ENCODE data around the gene DCUN1D1.

GRCh38 chr3:182921665-182922355 lies 58.5 kb downstream of the DCUN1D1 start:
- TF ChIP-seq CTCF (IDR thresholded peaks at IDR 0.05; ENCODE audit: insufficient read depth, low read length, poor library complexity, severe bottlenecking) (no peak), EZH2phosphoT487 (conservative IDR thresholded peaks at IDR 0.05; ENCODE audit: low read length) (no peak)

Measured in SU-DHL-6 (cell line).